HG03039 (cell line): Measurements from ENCODE around the gene MDGA2.
"Not testable (repeated sequence)": the region's sequence is repeated elsewhere in the genome, so short reads cannot be mapped to it uniquely, and the experiment has no call there.

Source experiments
- ATAC-seq: cut with Tn5 transposase; IDR thresholded peaks from one replicate; pipeline ENCODE4 v1.9.1; 2021; ENCODE audit warnings: mild to moderate bottlenecking, moderate library complexity; ENCODE audit not compliant: unreplicated experiment

MDGA2 gene

GRCh38 chr14:46985529-46986380 is 689.6 kb downstream of the MDGA2 start:
- no peak for ATAC-seq

- ATAC-seq = no peak
Measured at GRCh38 chr14:46973295-46973694, 702.1 kb downstream of the MDGA2 start.

- no peak for ATAC-seq
Measured at GRCh38 chr14:46964378-46964777, 711.0 kb downstream of the MDGA2 start.

- no peak for ATAC-seq
Measured at GRCh38 chr14:46951103-46951502, 724.3 kb downstream of the MDGA2 start.

DNA sequence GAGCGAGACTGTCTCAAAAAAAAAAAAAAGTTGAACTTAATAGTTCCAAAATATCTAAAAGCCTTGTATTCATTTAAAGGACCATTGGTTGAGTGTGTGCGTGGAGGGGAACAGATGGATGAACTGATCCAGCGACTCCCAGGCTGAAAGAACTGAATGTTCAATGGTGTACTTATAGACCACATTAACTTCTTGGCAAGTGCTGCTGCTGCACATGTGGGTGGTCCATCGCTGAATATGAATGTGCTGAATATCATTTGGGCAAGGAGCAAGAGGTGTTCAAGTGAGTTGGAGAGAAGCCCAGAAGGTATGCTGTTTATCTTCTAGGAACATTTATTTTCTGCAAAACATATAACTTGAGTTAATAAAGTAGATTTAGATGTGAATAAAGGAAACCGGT is 734.8 kb downstream of the MDGA2 start:
- no peak for ATAC-seq

GRCh38 chr14:46920542-46920941 is 754.9 kb downstream of the MDGA2 start:
- no peak for ATAC-seq

GRCh38 chr14:46915539-46915938 is 759.9 kb downstream of the MDGA2 start:
- ATAC-seq = not testable (repeated sequence)

DNA sequence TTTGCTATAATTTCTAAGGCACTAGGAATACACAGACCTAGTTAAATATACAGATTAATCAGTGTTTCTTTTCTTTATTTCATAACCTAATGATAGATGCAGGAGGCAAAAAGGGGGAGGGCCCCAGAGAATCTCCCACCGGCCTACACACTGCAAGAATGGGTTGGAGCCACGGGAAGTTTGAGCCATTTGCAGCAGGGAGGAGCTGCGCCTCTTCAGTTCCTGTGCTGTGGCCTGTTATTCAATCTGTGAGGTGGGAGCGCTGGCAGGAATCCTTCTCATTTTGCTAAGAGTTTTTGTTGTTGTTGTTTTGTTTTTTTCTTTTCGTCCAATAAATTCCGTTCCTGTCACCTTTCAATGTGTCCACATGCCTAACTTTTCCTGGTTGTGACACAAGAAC is 772.6 kb downstream of the MDGA2 start:
- no peak for ATAC-seq

- no peak for ATAC-seq
Measured at GRCh38 chr14:46894476-46894875, 780.9 kb downstream of the MDGA2 start.

DNA sequence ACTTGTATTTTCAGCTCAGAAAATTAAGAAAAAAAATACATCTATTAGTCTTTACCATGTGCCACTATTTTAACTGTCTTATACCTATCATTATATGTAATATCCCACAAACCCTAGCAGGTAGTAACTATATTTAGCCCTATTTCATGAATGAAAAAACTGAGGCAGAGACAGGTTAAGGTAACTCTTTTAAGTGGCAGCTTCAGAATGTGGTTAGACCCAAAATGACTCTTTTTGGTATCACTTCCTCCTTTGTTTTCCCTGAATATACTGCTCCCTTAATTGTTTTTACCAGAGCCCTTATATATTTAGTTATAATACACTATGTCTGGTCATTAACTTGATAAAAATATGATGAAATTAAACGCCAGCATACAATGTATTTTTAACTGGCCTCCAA is 788.3 kb downstream of the MDGA2 start:
- no peak for ATAC-seq

DNA sequence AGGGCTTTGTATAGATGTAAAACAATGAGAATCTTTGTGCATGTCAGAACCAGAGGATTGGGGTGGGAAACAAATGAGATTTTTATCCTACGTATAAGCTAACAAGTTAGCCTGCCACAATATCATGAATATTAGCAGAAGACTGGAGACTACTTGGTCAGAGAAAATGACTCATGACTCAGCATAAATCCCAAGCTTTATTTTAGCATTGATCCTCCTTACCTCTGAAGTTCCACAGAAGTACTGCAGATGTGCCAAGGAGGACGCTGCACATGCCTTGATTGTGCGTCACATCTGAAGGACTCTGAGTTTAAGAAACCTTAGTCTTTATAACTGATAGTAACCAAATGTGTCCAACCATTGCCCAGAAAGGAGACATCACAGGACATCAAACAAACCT is 789.8 kb downstream of the MDGA2 start:
- no peak for ATAC-seq

GRCh38 chr14:46861753-46862152 is 813.7 kb downstream of the MDGA2 start:
- ATAC-seq = no peak

- no peak for ATAC-seq
Measured at GRCh38 chr14:46840944-46841720, 834.3 kb downstream of the MDGA2 start.

- no peak for ATAC-seq
Measured at GRCh38 chr14:46820291-46820690, 855.1 kb downstream of the MDGA2 start.

DNA sequence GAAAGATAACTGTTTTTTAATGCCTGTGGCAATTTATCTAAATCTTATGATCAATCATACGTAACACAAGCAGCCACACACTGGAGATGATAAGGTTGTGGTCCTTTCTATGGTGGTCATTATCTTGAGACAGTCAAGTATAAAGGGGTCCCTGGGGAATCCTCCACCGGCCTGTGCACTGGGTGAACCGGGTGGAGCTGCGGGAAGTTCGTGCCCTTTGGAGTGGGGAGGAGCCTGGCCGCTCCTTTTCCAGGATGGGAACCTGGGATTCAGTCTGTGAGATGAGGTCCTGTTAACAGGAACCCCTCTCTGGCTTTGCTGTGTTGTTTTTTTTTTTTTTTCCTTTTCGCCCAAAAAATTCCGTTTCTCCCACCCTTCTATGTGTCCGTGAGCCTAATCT is 856.3 kb downstream of the MDGA2 start:
- no peak for ATAC-seq

DNA sequence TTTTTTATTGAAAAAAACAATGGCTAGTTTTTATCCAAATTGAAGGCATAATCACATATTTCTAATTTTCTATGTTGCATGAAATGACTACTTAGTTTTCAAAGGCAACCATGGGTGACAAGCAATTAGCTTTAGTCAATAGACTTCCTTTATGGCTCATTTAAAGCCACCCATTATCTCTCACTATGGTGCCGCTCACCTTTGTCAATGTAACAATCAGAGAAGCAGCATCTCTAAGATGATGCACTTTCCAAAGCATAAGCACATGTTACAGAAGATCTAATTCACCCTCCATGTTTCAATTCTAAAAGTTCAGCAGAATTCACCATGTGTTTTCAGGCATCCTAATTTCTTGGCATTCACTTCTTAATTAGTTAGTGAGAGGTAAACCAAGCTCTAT is 857.3 kb downstream of the MDGA2 start:
- no peak for ATAC-seq

DNA sequence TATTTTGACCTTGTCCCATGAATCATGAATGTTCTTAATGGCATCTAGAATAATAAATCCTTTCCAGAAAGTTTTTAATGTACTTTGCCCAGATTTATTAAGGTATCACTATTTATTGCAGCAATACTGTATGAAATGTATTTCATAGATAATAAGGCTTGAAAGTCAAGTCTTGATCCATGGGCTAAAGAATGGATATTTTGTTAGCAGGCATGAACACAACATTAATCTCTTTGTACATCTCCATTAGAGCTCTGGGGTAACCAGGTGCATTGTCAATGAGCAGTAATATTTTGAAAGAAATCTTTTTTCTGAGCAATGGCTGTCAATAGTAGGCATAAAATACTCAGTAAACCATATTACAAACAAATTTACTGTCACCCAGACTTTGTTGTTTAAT is 882.3 kb downstream of the MDGA2 start:
- no peak for ATAC-seq
